HepG2 (cell line): Measurements from ENCODE around the gene CCL19. TPM values are rescaled to one million over a fixed set of nuclear protein-coding genes. Genes with fewer than 3 reads are reported as not detected.

Experiments used
- ATF7 ChIP-seq, 2 experiments: fragments of 450-650 bp in 1 of 2; sonication (generic) in 1 of 2; formaldehyde crosslinking in 1 of 2; IDR thresholded peaks; 2 replicates each; pipeline versions ENCODE4 v1.4.0 to v1.6.1; 2016 to 2020; ENCODE audit warnings: antibody characterized with exemption in 1 of 2, mild to moderate bottlenecking in 1 of 2, missing genetic modification reagents in 1 of 2
- DMAP1 ChIP-seq: IDR thresholded peaks from 2 replicates; pipeline ENCODE4 v1.6.1; 2016
- EP300 ChIP-seq, 3 experiments: sonication (generic) in 1 of 3; formaldehyde crosslinking in 1 of 3; IDR thresholded peaks; 2 replicates each; pipeline versions ENCODE4 v1.5.1 to v1.6.1; 2011 to 2020; ENCODE audit warnings: low read depth in 2 of 3, low read length in 2 of 3, borderline replicate concordance in 1 of 3, improper control_type of control experiment in 1 of 3, mild to moderate bottlenecking in 1 of 3, missing genetic modification reagents in 1 of 3, moderate library complexity in 1 of 3
- FOXC1 ChIP-seq: sonication (generic); formaldehyde crosslinking; IDR thresholded peaks from 2 replicates; pipeline ENCODE4 v1.8.0; 2022; ENCODE audit warnings: mild to moderate bottlenecking, missing genetic modification reagents, borderline replicate concordance
- FOXO1 ChIP-seq: sonication (generic); formaldehyde crosslinking; IDR thresholded peaks from 2 replicates; pipeline ENCODE4 v1.4.0; 2020; ENCODE audit warnings: missing genetic modification reagents
- HMGXB4 ChIP-seq, 2 experiments: sonication (generic) in 1 of 2; formaldehyde crosslinking in 1 of 2; IDR thresholded peaks; 2 replicates each; pipeline versions ENCODE4 v1.4.0 to v1.6.1; 2018 to 2020; ENCODE audit warnings: missing genetic modification reagents in 2 of 2, borderline replicate concordance in 1 of 2, low read depth in 1 of 2, mild to moderate bottlenecking in 1 of 2, missing biosample characterization in 1 of 2
- HNRNPK ChIP-seq: fragments of 200-400 bp; formaldehyde crosslinking; IDR thresholded peaks from 2 replicates; pipeline ENCODE4 v1.6.1; 2018; ENCODE audit warnings: low read length, low read depth, moderate library complexity, mild to moderate bottlenecking; ENCODE audit not compliant: poor library complexity, severe bottlenecking
- HOMEZ ChIP-seq: IDR thresholded peaks from 2 replicates; pipeline ENCODE4 v1.6.1; 2016; ENCODE audit warnings: low read depth
- MAZ ChIP-seq, 2 experiments: sonication (generic) in 1 of 2; formaldehyde crosslinking in 1 of 2; IDR thresholded peaks; 2 replicates each; pipeline versions ENCODE4 v1.5.0 to v1.6.1; 2012 to 2020; ENCODE audit warnings: low read depth in 2 of 2, mild to moderate bottlenecking in 2 of 2, borderline replicate concordance in 1 of 2, improper control_type of control experiment in 1 of 2, low read length in 1 of 2, missing genetic modification reagents in 1 of 2, moderate library complexity in 1 of 2
- MBD4 ChIP-seq: IDR thresholded peaks from 2 replicates; pipeline ENCODE4 v1.6.1; 2012; ENCODE audit warnings: low read length, inconsistent platforms, borderline replicate concordance
- MIER2 ChIP-seq: IDR thresholded peaks from 2 replicates; pipeline ENCODE4 v1.6.1; 2016; ENCODE audit warnings: missing biosample characterization, missing genetic modification reagents
- NFRKB ChIP-seq: fragments of 450-650 bp; IDR thresholded peaks from 2 replicates; pipeline ENCODE4 v1.6.1; 2017
- PRMT3 ChIP-seq: sonication (generic); formaldehyde crosslinking; IDR thresholded peaks from 2 replicates; pipeline ENCODE4 v1.8.1; 2022; ENCODE audit warnings: low read depth, mild to moderate bottlenecking, moderate library complexity, missing genetic modification reagents, borderline replicate concordance
- SP140L ChIP-seq: sonication (generic); formaldehyde crosslinking; IDR thresholded peaks from 2 replicates; pipeline ENCODE4 v1.4.0; 2020; ENCODE audit warnings: missing genetic modification reagents, borderline replicate concordance
- TMF1 ChIP-seq: sonication (generic); formaldehyde crosslinking; IDR thresholded peaks from 2 replicates; pipeline ENCODE4 v1.8.1; 2022; ENCODE audit warnings: low read depth, missing genetic modification reagents
- WIZ ChIP-seq: sonication (generic); formaldehyde crosslinking; IDR thresholded peaks from 2 replicates; pipeline ENCODE4 v1.5.1; 2020; ENCODE audit warnings: mild to moderate bottlenecking, missing genetic modification reagents
- YEATS2 ChIP-seq: sonication (generic); formaldehyde crosslinking; IDR thresholded peaks from 2 replicates; pipeline ENCODE4 v1.4.0; 2020; ENCODE audit warnings: missing genetic modification reagents, borderline replicate concordance
- ZFP36L1 ChIP-seq: sonication (generic); formaldehyde crosslinking; IDR thresholded peaks from 2 replicates; pipeline ENCODE4 v1.8.0; 2022; ENCODE audit warnings: mild to moderate bottlenecking, missing genetic modification reagents, moderate library complexity
- ZNF354B ChIP-seq: sonication (generic); formaldehyde crosslinking; IDR thresholded peaks from 2 replicates; pipeline ENCODE4 v1.8.0; 2022; ENCODE audit warnings: mild to moderate bottlenecking, missing genetic modification reagents
- ZNF451 ChIP-seq: sonication (generic); formaldehyde crosslinking; IDR thresholded peaks from 2 replicates; pipeline ENCODE4 v1.5.0; 2020; ENCODE audit warnings: mild to moderate bottlenecking, missing genetic modification reagents
- ZNF749 ChIP-seq: sonication (generic); formaldehyde crosslinking; IDR thresholded peaks from 2 replicates; pipeline ENCODE4 v1.8.0; 2022; ENCODE audit warnings: mild to moderate bottlenecking, missing genetic modification reagents, moderate library complexity, borderline replicate concordance
- polyA plus RNA-seq, 8 experiments: library from polyadenylated mRNA; depleted of rRNA in 3 of 8; stranded (reverse) in 7 of 8; unstranded in 1 of 8; fragments of >200 nt; fragmentation: Illumina TruSeq in 4 of 8; extraction: Trizol in 4 of 8; gene quantifications; 2 replicates each; pipeline versions ENCODE4 v1.2.1 to v1.2.3, GENCODE V29; 2011 to 2016; ENCODE audit warnings: low read depth in 4 of 8, missing spikeins in 1 of 8, mixed read lengths in 1 of 8; ENCODE audit not compliant: insufficient read depth in 1 of 8
- total RNA-seq, 5 experiments: library from RNA; depleted of rRNA; stranded (reverse); fragments of >200 nt; fragmentation: Illumina TruSeq; extraction: Trizol; gene quantifications; 2 replicates each; pipeline ENCODE4 v1.2.3, GENCODE V29; 2016; ENCODE audit warnings: low read depth in 1 of 5
- TF ChIP-seq, protein P1 (sequence below): sonication (generic); formaldehyde crosslinking; IDR thresholded peaks from 2 replicates; pipeline ENCODE4 v1.8.0; 2022; ENCODE audit warnings: mild to moderate bottlenecking, missing genetic modification reagents, moderate library complexity
- TF ChIP-seq, protein P2 (sequence below): sonication (generic); formaldehyde crosslinking; IDR thresholded peaks from 2 replicates; pipeline ENCODE4 v1.5.0; 2020; ENCODE audit warnings: mild to moderate bottlenecking, missing genetic modification reagents, borderline replicate concordance

The CCL19 gene
- total and polyA plus RNA-seq, 2 of the 13 experiments (the other 11 are each of a cell fraction or from before 2014, with no cell fraction given), result not detected

GRCh38 chr9:34675048-34675714 lies 15.9 kb downstream of the CCL19 start (continued):
- no peak for TF ChIP-seq MAZ (IDR thresholded peaks at IDR 0.05; ENCODE audit: borderline replicate concordance, low read depth, low read length)
- no peak for TF ChIP-seq MAZ (CRISPR knock-in tag; IDR thresholded peaks at IDR 0.05; ENCODE audit: low read depth)
- TF ChIP-seq ZNF749, result 0 out of 2 replicates have a peak, but pooled peaks have one; percentile 38
- no peak for TF ChIP-seq FOXO1
- TF ChIP-seq, protein P1, sequence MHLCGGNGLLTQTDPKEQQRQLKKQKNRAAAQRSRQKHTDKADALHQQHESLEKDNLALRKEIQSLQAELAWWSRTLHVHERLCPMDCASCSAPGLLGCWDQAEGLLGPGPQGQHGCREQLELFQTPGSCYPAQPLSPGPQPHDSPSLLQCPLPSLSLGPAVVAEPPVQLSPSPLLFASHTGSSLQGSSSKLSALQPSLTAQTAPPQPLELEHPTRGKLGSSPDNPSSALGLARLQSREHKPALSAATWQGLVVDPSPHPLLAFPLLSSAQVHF (CRISPR knock-in tag), result no peak
- TF ChIP-seq ZNF451, result no peak
- no peak for TF ChIP-seq WIZ (CRISPR knock-in tag)
- TF ChIP-seq SP140L (CRISPR knock-in tag), result no peak
- TF ChIP-seq, protein P2, sequence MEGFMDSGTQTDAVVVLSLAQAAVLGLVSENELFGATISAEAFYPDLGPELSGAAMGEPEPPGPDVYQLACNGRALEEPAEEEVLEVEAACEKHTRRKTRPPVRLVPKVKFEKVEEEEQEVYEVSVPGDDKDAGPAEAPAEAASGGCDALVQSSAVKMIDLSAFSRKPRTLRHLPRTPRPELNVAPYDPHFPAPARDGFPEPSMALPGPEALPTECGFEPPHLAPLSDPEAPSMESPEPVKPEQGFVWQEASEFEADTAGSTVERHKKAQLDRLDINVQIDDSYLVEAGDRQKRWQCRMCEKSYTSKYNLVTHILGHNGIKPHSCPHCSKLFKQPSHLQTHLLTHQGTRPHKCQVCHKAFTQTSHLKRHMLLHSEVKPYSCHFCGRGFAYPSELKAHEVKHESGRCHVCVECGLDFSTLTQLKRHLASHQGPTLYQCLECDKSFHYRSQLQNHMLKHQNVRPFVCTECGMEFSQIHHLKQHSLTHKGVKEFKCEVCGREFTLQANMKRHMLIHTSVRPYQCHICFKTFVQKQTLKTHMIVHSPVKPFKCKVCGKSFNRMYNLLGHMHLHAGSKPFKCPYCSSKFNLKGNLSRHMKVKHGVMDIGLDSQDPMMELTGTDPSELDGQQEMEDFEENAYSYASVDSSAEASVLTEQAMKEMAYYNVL (CRISPR knock-in tag), result peak; percentile 76; the same call in 1 of the 2 replicates
- no peak for TF ChIP-seq TMF1 (CRISPR knock-in tag)
- peak; percentile 46; the same call in 1 of the 2 replicates for TF ChIP-seq YEATS2 (CRISPR knock-in tag)
- TF ChIP-seq NFRKB, result no peak
- TF ChIP-seq EP300 (IDR thresholded peaks at IDR 0.05; ENCODE audit: low read depth in 2 of 2, low read length in 2 of 2), result no peak
- no peak for TF ChIP-seq EP300 (CRISPR knock-in tag; IDR thresholded peaks at IDR 0.05; ENCODE audit: borderline replicate concordance)
- no peak for TF ChIP-seq ZFP36L1 (CRISPR knock-in tag)
- no peak for TF ChIP-seq ATF7 (IDR thresholded peaks at IDR 0.05)
- no peak for TF ChIP-seq ATF7 (CRISPR knock-in tag; IDR thresholded peaks at IDR 0.05)
- no peak for TF ChIP-seq ZNF354B (CRISPR knock-in tag)
- peak; percentile 81 to 84; a peak in 3 of 4 replicates for TF ChIP-seq HMGXB4 (CRISPR knock-in tag; IDR thresholded peaks at IDR 0.05; ENCODE audit: borderline replicate concordance in 1 of 2, low read depth in 1 of 2)
- TF ChIP-seq PRMT3 (CRISPR knock-in tag), result no peak
- TF ChIP-seq HOMEZ (CRISPR knock-in tag), result no peak
- TF ChIP-seq HNRNPK, result no peak
- TF ChIP-seq MIER2 (CRISPR knock-in tag), result 0 out of 2 replicates have a peak, but pooled peaks have one; percentile 55
- TF ChIP-seq DMAP1, result no peak
- TF ChIP-seq MBD4, result no peak
- no peak for TF ChIP-seq FOXC1 (CRISPR knock-in tag)
